GM12801 (cell line): ENCODE results near the gene DPH5.

Source experiments
- TF ChIP-seq, protein P1 (sequence below): IDR thresholded peaks from one replicate; pipeline ENCODE4 v1.5.1; 2011; ENCODE audit warnings: control low read depth; ENCODE audit not compliant: insufficient read length; ENCODE audit errors: extremely low read depth

The DPH5 gene

GRCh38 chr1:100955322-100955721 is 70.3 kb downstream of the DPH5 start:
- TF ChIP-seq, protein P1, sequence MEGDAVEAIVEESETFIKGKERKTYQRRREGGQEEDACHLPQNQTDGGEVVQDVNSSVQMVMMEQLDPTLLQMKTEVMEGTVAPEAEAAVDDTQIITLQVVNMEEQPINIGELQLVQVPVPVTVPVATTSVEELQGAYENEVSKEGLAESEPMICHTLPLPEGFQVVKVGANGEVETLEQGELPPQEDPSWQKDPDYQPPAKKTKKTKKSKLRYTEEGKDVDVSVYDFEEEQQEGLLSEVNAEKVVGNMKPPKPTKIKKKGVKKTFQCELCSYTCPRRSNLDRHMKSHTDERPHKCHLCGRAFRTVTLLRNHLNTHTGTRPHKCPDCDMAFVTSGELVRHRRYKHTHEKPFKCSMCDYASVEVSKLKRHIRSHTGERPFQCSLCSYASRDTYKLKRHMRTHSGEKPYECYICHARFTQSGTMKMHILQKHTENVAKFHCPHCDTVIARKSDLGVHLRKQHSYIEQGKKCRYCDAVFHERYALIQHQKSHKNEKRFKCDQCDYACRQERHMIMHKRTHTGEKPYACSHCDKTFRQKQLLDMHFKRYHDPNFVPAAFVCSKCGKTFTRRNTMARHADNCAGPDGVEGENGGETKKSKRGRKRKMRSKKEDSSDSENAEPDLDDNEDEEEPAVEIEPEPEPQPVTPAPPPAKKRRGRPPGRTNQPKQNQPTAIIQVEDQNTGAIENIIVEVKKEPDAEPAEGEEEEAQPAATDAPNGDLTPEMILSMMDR = no peak

GRCh38 chr1:100953960-100954730 is 71.4 kb downstream of the DPH5 start:
- TF ChIP-seq, protein P1 = no peak

DNA sequence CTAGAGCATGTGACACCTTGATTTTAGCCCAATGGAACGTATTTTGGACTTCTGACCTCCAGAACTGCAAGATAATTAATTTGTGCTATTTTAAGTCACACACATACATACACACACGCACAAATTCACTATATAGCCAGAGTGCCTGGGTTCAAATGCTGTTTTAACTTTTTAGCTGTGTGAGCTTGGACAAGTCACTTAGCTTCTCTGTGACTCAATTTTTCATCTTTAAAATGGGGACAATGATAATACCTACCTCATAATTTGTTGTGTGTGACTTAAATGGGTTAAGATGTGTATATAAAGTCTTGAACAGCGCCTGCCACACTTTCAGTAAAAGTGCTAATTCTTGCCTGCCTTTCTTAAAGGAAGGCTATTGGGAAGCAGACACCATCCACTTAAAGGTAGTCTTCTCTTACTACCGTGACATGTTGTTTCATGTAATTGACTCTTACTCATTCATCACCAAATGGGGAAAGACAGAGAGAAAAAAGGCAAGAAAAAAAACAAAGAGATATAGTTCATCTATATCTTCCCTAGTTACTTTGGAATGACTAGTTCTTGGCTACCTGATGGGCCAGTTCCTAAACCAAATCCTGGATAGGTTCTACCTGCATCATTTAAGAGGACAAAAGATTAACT is 73.4 kb downstream of the DPH5 start:
- TF ChIP-seq, protein P1 = no peak

DNA sequence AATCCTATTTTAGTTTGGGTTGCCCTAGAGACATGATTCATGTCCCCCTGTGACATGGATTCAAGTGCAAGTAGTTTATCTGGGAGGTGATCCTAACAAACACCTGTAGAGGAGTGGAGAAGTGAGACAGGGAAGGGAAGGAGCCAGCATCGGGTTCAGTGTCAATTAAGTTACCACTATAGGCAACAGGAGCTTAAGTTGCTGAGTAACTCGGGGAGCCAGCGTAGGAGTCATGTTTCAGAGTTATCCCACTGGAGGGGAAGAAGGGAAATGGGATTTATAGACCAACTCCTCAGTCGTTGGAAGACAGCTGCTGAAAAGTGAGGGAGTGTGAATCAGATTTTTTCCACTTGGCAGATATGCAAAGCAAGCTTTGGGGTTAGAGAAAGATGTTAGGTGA is 74.8 kb downstream of the DPH5 start:
- TF ChIP-seq, protein P1 = no peak

DNA sequence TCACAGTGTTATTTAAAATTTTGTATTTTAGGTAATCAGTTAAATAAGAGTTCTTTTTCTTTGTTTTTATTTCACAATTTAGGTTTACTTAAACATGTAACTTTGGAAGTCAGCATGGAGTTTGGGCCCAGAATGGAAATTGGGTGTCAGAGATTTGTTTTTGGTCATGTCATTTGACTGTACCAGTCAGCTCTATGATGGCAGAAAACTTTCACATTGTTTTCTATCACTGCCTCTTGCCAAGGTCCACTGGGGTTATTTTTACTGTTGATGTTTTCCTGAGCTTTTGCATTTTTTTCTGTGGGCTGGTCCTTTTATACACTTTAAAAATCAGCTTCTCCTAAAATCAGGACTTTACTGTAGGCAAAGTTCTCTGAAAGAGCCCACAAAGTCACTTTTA is 75.2 kb downstream of the DPH5 start:
- TF ChIP-seq, protein P1 = no peak

DNA sequence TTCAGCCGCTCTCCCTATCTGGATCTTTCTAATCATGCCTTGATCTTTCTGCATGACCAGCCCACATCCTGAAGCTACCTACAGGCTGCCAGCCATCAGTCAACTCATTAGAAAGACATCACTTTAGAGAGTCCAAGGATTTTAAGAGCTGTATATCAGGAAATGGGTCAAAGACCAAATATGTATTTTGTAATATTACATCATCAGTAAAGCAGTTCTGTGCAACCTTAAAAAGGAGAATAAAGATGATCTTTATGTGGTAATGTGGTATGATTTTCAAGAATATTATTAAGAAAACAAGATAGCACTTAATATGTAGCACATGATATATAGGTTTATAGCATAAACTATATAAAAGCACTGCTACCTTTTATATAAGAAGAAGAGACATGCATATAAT is 82.1 kb downstream of the DPH5 start:
- TF ChIP-seq, protein P1 = no peak

- TF ChIP-seq, protein P1 = no peak
Measured at GRCh38 chr1:100942304-100943046, 83.1 kb downstream of the DPH5 start.
